NOMO-1 (cell line): ENCODE measurements around the gene SLC12A7.
A peak's percentile ranks its signal among the peaks of the same experiment; 100 is the strongest.

Source experiments
- DNase-seq, 2 experiments: peaks; one replicate each; lab custom pipeline; 2025; ENCODE audit not compliant: unreplicated experiment in 2 of 2; lab: John Stamatoyannopoulos, UW

The SLC12A7 gene

GRCh38 chr5:1112596-1113331, 901 bp upstream of the SLC12A7 start:
- DNase-seq: peak in 1 of 2 experiments; percentile 33

- peak in 1 of 2 experiments; percentile 27 for DNase-seq
Measured at GRCh38 chr5:1111241-1111726, 579 bp downstream of the SLC12A7 start.

GRCh38 chr5:1110307-1111240, 1.3 kb downstream of the SLC12A7 start:
- peak in 1 of 2 experiments; percentile 13 for DNase-seq

GRCh38 chr5:1109542-1110306, 2.1 kb downstream of the SLC12A7 start:
- DNase-seq: no peak

GRCh38 chr5:1108865-1109174, 3.0 kb downstream of the SLC12A7 start:
- DNase-seq: peak; percentile 40 to 41

GRCh38 chr5:1108023-1108864, 3.6 kb downstream of the SLC12A7 start:
- peak; percentile 49 to 71 for DNase-seq

GRCh38 chr5:1107167-1108022, 4.5 kb downstream of the SLC12A7 start:
- DNase-seq: peak in 1 of 2 experiments; percentile 24

- no peak for DNase-seq
Measured at GRCh38 chr5:1106385-1107166, 5.3 kb downstream of the SLC12A7 start.

GRCh38 chr5:1105350-1106265, 6.3 kb downstream of the SLC12A7 start:
- peak in 1 of 2 experiments; percentile 28 for DNase-seq

GRCh38 chr5:1104327-1105006, 7.4 kb downstream of the SLC12A7 start:
- DNase-seq: peak; percentile 27 to 44

GRCh38 chr5:1103505-1104326, 8.1 kb downstream of the SLC12A7 start:
- DNase-seq: no peak

GRCh38 chr5:1103093-1103492, 8.8 kb downstream of the SLC12A7 start:
- DNase-seq: no peak

GRCh38 chr5:1101961-1102713, 9.7 kb downstream of the SLC12A7 start:
- DNase-seq: no peak

- DNase-seq: no peak
Measured at GRCh38 chr5:1100664-1101574, 10.9 kb downstream of the SLC12A7 start.
